Right lung (tissue), 5 donors: ENCODE measurements around the gene PODXL2. TPM values are rescaled to one million over a fixed set of nuclear protein-coding genes. Genes with fewer than 3 reads are reported as not detected.
"Not testable (repeated sequence)": the region's sequence is repeated elsewhere in the genome, so short reads cannot be mapped to it uniquely, and the experiment has no call there.

Experiments used
- DNase-seq, 2 donors: peaks; one replicate each; pipeline ENCODE4 v3.0.0-alpha.2; 2013
- polyA plus RNA-seq, 5 donors: library from polyadenylated mRNA; unstranded; fragments of 120-200 nt; gene quantifications; one replicate each; pipeline versions ENCODE4 v1.2.1 to v1.2.3, GENCODE V29; 2013; ENCODE audit warnings: inconsistent platforms in 1 of 5, low replicate concordance in 1 of 5; ENCODE audit not compliant: insufficient read length in 5 of 5, insufficient read depth in 1 of 5

Gene PODXL2
- polyA plus RNA-seq, 5 donors, result 11.6 to 21.1 (median 14.1) TPM

DNA sequence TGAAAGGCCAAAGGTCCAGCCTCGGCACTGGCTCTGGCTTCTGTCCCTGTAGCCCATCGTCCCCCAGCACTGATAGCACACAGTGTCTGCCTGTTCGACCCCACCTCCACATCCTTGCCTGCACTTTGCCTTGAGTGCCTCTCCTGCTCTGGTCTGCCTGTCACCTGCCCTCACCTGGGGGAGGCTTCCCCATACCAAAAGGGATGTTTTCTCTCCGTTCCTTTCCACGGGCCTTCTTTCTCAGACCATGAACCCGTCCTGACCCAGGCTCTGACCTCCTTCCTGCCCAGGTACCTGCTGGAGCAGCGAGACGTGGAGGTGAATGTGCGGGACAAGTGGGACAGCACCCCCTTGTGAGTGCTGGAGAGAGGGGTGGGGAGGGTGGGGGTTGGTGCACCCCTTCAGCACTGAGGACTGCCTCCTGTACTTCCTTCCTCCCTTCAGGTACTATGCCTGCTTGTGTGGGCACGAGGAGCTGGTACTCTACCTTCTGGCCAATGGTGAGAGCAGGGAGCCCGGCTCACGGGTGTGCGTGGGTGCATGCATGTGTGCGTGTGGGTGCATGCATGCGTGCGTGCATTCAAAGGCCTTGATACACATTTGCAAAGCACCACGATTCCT lies 45.2 kb downstream of the PODXL2 start:
- no peak for DNase-seq

DNA sequence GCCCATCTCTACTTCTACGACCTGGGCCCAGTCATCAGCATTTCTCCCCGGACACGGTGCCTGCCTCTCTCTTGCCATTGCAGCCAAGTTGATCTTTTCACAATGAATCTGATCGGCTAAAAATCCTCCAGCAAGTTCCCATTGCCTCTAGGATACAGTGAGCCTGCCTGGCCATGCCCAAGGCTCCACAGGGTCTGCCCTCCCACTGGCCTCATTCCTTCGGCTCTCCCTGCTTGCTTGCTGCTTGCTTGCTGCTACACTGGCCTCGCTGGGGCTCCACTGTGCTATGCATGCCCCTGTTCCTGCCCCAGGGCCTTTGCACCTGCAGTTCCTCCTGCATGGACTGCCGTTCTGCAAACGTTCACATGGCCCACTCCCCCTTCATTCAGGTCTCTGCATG lies 45.8 kb downstream of the PODXL2 start:
- no peak for DNase-seq

DNA sequence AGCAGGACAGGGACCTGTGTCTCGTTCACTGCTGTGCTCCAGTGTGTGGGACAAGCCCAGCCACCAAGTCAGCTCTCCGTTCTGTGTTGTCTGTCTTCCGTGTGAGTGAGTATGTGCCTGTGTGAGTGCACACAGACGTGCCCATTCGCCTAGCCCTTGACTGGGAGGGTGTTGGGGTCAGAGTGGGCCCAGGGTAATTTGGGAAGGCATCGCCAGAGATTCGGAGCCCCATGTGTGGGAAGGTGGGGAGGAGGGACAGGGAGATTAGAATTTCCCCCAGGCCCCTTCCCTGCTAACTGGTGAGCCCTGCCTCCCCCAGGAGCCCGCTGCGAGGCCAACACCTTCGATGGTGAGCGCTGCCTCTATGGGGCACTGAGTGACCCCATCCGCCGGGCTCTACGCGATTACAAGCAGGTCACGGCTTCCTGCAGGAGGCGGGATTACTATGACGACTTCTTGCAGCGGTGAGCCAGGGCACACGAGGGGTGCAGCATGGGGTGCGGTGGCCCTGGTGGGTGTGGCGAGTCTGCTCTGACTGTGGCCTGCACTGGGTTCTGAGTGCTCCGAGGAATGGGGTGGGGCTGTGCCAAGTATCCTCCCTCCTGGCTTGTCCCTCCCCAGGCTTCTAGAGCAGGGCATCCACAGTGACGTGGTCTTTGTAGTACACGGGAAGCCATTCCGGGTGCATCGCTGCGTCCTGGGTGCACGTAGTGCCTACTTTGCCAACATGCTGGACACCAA lies 46.8 kb downstream of the PODXL2 start:
- no peak for DNase-seq

DNA sequence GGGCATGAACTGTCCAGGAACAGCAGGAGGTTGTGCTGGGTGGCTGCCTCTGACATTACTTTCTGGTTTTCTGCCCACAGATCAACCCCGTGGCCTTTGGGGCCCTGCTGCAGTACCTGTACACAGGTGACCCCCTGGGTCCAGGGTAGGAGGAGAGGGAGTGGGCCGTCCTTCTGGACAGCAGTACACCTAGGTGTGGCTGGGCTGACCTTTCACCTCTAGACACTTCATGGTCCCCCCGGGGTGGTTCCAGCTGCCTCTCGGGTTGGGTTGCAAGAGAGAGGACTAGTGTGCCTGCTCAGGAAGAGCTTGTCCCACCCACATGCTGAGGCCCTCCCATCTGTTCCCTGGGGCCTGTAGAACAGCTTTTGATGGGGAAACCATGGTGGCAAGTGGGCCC lies 47.5 kb downstream of the PODXL2 start:
- no peak for DNase-seq

DNA sequence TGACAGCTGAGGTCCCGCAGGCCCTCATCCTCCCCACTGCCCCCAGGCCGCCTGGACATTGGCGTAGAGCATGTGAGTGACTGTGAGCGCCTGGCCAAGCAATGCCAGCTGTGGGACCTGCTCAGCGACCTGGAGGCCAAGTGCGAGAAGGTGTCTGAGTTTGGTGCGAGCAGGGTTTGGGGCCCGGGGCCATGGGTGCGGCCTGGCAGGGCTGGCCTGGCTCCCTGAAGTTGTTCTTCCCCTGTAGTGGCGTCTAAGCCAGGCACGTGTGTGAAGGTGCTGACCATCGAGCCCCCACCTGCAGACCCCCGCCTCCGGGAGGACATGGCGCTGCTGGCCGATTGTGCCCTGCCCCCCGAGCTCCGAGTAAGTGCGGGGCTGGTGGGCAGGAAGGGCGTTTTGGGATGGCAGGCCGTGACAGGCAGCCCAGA lies 48.0 kb downstream of the PODXL2 start:
- DNase-seq, result no peak

DNA sequence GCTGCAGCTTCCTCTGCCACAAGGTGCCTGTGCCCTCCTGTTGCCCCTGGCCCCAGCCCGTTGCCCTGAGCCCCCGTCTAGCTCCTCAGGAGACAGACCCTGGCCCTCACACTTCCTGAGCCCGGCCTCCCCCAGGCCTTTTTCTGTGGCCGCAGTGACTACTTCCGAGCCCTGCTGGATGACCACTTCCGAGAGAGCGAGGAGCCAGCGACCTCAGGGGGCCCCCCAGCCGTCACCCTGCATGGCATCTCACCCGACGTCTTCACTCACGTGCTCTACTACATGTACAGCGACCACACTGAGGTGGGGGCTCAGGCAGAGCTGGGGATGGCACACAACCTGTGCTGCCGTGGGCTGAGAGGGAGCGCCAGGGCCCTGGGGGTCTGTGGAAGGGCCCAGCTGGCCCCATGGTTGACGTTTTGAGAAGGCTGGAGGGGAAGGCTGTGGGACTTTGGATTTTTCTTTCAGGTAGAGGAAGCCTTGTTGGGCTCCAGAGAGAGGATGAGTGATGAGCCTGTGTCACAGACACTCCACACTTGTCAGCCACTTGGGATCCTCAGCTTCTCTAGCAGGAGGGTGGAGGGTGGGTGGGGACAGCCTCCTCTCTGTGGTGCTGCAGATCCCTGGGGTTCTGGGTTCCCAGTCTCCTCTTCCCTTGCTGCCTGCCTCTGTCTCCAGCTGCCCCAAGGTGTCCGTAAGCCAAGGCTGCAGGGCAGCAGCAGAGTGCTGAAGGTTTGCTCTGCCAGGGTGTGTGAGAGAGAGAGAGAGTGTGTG lies 48.7 kb downstream of the PODXL2 start:
- DNase-seq, result no peak

DNA sequence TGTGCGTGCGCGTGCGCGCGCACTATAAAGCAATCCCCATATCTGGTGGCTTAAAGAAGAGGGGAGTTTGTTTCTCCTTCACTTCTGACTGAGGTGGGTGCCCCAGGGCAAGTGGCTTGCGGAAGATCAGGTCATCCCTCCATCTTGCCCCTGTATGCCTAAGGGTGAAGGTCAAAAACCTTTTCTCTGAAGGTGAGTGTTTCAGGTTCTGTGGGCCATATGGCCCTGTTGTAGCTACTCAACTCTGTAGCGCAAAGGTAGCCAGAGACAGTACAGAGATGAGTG lies 49.3 kb downstream of the PODXL2 start:
- DNase-seq, result no peak

DNA sequence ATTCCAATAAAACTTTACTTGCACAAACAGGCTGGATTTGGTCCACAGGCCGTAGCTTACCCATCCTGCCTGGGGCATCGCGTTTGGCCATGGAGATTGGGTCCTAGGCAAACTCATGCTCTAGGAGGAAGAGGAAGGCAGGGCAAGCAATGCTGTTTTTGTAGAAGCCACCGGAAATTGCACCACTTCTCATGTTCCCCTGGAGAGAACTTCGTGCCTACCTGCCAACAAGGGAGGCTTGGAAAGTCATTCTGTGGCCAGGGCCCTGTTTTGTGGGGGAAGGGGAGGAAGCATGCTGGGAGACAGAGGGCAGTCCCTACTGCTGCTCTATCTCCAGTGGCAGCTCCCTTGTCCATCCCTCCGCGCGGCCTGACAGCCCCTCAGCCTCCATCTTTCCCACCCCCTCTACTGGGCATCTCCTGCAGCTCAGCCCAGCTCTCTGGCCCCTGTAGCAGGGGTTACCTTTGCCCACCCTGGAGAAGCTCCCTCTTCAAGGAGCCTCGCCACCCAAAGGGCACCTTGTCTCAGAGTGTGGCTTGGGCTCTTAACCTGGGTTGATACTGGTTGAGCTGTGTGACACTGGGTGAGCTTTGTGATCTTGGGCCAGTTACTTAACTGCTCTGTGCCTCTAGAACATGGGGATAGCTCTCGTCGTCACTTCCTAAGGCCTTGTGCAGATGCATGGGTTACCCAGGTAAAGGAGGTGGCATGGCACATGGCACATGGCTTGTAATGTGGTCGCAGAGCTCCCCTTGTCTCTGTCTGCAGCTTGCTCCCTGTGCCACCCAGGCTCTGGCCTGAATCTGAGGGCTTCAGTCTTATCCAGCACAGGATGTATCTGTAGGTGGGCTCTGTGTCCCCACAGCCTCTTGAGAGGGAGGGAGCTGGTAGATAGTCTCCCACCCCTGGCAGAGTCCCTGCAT lies 49.9 kb downstream of the PODXL2 start:
- DNase-seq, result no peak

DNA sequence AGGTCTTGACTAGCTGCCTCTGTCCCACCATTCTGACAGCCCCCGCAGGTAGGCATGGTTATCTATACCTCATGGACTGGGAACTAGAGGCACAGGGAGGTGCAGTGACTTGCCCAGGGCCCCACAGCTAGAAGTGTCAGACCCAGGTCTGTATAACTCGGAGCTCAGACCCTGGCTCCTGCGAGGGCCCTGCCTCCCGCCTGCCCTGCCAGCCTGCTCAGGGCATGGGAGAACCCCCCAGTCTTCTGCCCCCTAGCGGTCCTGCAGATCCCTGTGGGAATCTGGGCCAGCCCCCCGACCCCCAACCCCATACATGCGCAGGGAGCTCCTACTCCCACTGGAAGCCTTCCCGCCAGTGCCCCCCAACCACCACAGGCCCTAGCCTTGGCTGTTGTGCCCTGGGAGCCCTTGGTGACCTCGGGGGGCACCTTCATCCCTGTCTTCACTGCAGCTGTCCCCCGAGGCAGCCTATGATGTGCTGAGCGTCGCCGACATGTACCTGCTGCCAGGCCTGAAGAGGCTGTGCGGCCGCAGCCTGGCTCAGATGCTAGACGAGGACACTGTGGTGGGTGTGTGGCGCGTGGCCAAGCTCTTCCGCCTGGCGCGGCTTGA lies 50.7 kb downstream of the PODXL2 start:
- DNase-seq, result no peak

DNA sequence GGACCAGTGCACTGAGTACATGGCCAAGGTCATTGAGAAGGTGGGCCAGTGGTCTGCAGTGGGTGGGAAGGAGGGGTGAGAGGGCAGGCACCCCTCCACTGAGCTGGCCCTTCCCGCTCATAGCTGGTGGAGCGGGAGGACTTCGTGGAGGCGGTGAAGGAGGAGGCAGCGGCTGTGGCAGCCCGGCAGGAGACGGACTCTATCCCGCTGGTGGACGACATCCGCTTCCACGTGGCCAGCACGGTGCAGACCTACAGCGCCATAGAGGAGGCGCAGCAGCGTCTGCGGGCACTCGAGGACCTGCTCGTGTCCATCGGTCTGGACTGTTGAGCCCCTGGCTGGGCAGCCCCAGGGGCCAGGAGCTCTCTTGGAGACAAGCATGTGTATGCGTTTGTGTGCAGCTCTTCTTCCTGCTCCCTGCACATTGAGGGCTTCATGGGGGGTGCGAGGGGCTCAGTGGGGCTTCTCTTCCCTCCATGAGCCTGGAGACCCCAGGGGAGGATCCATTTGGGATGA lies 51.2 kb downstream of the PODXL2 start:
- no peak for DNase-seq

DNA sequence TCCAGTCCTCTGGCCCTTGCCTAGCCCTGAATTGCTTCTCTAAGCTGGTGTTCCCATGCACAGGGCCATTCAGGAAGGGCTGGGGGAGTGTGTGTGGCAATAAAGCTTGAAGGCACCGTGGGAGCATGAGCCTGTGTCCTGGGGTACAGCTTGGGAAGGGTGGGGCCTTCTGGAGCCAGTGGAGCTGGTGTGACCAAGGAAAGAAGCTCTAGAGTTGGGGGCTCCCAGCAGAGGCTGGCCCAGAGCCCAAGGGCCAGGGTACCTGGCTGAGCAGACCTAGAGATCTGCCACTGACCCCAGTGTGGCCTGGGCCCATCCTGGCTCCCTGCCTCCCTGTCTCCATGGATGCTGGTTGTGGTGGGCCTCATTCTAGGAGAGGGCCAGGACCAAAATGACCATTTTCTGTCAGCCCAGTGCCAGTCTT lies 51.8 kb downstream of the PODXL2 start:
- no peak for DNase-seq

DNA sequence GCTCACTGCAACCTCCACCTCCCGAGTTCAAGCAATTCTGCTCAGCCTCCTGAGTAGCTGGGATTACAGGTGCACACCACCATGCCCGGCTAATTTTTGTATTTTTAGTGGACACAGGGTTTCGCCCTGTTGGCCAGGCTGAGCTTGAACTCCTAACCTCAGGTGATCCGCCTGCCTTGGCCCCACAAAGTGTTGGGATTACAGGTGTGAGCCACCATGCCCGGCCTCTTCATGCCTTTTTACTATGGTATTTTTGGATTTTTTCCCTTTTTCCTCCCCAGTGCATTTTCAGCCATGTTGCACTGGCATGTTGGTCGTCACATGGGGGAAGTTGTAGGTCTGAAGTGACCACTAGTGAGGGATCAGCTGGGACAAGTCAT lies 53.2 kb downstream of the PODXL2 start:
- DNase-seq, result not testable (repeated sequence)

DNA sequence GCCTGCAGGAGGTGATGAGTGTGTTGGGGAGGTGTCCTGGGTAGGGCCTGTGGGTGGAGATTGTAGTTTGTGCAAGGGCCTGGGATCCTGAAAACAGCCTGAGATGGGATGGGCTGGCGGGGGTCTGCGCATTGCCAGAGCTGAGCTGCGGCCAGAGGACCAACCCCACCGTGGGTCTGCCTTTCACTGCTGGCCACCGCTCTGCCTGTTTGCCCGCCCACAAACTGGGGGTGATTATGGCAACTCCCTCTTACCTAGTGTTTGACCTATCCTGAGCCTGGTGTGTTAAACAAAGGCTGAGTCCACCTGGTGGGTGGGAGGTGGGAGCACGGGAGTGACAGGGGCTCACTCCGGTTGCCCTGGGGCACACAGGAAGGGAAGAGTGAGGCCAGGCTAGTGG lies 53.6 kb downstream of the PODXL2 start:
- DNase-seq, result no peak

DNA sequence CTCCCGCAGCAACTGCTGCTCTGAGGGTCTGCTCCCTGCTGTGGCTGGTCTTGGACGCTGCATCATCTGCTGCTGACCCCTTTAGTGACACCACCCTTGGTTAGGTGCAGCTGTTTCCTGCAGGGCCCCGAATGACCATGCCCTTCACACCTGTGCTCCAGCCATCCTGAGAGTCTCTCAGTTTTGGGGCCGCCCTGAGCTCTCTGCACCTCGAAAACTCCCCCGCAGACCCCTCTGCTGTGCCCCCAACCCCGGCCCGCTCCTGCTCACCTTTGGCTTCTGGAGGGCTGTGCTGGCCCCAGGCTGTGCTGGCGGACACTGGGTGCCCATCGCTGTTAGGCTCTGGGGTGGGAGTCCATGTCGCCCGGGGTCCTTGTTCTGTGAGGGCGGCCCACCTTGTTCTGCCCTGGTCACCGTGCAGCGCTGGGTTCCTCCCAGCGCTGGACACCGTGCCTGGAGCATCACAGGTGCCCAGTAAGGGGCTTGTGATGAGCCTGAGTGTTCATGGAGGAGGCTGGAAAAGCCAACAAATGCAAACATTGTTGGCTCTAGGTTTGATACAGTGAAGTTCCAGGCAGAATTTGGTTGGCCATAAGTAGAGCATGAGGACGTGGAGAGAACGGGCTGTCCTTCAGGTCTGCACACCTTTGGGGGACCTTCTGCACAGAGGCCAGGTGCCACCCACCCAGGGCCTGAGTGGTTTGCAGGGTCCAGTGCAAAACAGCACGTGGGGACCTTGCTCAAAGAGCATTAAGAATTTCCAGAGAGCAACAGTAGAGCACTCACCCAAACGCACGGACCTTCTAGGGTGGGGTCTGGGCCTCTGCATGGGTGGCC lies 56.1 kb downstream of the PODXL2 start:
- DNase-seq, result no peak

DNA sequence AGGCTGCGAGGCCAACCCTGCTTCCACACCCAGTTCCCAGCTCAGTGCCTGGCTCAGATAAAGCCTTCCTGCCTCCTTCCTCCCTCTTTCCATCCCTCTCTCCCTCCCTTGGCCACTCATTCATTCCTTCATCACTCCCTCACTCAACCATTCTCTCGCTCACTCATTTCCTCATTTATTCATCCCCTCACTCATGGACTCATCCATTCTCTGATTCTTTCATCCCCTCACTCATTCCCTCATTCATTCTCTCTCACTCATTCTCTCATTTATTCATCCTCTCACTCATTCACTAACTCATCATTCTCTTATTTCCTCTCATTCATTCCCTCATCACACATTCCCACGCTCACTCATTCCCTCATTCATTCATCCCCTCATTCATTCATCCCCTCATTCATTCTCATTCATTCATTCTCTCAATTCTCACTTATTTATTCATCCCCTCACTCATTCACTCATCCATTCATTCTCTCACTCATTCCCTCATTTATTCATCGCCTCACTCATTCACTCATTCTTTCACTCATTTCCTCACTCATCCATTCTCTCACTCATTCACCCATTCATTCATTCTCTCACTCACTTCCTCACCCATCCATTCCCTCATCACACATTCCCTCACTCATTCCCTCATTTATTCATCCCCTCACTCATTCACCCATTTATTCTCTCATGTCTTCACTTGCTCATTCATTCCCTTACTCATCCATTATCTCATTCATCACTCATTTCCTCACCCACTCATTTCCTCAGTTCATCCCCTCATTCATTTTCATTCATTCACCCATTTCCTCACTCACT lies 56.9 kb downstream of the PODXL2 start:
- DNase-seq, result no peak

DNA sequence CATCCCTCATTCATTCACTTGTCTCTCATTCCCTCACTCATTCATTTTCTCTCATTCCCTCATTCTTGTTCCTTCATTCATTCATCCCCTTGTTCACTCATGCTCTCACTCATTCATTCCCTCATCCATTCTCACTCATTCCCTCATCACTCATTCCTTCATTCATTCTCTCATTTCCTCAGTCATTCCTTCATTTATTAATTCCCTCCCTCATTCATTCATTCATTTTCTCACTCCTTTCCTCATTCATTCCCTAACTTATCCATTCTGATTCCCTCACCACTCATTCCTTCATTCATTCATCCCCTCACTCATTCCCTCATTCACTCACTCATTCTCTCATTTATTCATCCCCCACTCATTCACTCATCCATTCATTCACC lies 57.5 kb downstream of the PODXL2 start:
- DNase-seq, result no peak

DNA sequence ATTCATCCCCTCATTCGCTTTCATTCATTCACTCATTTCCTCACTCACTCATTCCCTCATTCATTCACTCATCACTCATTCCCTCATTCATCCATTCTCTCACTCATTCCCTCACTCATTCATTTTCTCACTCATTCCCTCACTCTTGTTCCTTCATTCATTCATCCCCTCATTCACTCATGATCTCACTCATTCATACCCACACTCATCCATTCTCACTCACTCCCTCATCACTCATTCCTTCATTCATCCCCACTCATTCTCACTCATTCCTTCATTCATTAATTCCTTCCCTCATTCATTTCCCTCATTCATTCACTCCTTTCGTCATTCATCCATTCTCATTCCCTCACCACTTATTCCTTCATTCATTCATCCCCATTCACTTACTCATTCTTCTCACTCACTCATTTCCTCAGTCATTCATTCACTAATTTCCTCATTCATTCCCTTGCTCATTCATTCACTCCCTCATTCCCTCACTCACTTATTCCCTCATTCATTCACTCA lies 58.3 kb downstream of the PODXL2 start:
- no peak for DNase-seq

DNA sequence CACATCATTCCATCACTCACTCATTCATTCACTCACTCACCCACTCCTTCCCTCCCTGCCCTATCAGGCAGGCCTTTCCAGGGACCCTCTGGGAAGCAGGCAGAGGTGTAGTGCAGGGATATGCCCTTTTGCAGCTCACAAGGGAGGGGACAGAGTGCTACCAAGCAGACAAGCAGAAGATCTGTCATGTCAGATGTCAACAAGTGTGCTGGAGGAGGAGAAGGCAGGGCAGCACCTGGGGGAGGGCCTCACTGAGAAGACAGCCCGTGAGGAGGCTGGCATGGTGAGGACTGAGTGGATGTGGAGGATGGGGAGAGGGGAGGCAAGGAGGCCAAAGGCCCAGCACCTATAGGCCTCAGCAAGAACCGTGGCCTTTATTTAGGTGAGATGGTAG lies 59.0 kb downstream of the PODXL2 start:
- no peak for DNase-seq
